ENCODE measurements around the gene ANTXR2.
A peak's percentile ranks its signal among the peaks of the same experiment; 100 is the strongest.

The ANTXR2 gene

DNA sequence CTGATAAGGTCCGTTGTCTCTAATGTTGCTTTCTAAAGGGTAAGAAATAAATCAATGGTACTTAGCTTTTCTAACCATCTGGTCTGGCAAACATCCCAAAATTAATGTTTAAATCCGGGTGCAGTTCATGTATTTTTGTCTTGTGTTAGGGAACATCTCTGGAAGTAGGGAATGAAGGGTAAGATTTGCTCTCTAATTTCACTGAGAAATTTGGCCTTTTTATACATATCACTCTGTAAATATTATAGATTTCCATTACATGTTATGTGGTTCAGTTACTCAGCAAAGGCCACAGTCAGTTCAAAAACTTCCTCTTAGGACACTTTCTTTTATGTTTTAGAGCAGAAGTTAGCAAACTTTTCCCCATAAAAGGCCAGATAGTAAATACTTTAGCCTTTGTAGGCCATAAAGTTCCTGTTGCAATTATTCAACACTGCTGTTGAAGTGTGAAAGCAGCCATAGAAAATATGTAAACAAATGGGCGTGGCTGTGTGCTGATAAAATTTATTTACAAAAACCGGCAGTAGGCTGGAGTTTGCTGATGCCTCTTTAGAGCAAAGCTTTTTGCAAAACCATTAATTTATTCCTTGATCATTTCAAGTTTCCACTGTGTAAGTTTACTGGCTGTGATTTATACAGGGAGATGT, 218.1 kb downstream of the ANTXR2 start:
- DNase-seq, result peak; percentile 25

DNA sequence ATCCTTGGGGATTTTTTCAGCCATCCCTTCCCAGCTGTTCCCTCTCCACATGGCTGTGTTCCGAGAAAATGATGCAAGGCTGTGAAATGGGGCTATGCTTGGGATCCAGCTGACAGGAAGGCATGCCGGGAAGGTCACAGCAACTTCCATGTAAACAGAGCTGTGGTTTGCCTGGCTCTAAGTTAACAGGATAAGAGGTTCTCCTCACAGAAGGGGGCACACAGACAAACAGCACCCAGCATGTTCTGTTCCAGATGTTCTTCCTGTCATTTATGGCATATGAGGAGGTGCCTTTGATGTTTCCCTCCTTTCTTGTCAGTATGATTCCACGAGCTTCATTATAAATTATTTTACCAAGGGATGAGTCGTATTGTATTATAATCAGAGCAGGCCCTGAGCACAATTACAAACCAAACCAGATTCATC, 220.7 kb downstream of the ANTXR2 start:
- DNase-seq, result peak; percentile 24

DNA sequence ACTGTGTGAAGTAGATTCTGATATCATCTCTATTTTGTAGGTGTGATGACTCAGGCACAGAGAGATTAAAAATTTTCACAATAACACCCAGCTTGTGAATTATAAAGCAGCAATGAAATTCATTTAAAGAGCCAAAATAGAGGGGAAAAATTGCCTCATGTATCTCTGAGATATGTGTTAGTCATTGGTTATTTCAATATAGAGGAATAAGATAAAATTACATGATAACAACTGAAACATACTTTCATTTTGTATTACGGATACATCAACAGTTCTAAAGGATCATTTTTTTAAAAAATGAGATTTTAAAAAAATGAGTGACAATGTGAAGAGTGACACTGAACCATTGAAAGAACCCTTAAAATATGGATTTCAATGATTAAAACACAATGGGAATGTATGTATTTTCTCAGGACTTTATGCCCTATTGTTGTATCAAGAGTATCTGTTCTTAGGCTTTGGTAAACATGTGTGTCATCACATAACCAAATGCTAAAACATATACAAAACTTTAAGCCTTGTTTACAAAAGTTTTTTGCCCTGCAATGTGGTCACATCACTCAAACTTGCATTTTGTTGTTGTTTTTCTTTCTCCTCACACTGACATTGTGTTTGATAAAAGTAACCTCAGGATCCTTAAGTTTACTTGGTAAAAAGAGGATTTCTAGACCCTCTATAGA, 221.3 kb downstream of the ANTXR2 start:
- DNase-seq, result no peak
